ENCODE data around the gene STN1. TPM values are rescaled to one million over a fixed set of nuclear protein-coding genes. Genes with fewer than 3 reads are reported as not detected.

Gene STN1
- total RNA-seq, 1 donor from 2014 or later: 57.1 TPM

DNA sequence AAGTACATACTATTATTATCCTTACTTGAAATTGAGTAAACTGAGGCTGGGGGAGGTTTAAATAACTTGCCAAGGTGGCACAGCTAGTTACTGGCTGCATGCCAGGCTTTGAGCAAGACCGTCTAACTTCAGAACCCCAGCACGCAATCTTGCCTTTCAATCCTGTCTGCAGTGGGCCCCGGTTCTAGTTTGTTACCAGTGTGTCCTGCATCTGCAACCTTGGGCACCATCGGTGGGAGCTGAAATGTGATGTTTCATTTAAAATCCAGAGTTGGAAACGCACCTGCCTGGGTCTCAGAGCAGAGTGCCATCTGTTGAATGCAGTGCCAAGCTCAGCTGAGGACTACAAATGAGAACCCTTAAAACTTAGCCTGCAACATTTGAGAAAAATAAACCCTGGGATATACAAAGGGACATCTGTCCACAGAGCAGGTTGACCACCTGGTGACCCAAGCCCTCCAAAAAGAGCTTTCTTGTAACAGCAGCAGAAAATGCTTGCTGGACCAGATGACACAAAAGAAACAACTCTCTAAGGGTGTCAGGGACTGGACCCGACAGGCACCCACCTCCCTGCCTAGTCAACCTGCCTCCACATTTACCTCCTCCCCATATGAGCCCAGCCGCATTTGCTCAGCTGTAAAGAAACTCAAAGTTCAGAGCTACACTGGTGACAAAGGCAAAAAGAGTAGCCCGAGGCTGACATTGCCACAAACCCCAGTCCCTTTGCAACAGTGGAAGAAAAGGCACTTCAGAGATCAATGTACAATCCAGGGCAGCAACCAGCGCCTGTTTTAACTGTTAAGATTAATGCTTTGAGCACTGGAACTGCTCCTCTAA, 64.3 kb downstream of the STN1 start:
- Mint-ChIP-seq H3K36me3 (ENCODE audit: unreplicated experiment) (no peaks in the 10 kb centered on the region), H3K4me3 (ENCODE audit: unreplicated experiment) (peak overlapping the region; percentile 92), H3K9me3 (ENCODE audit: unreplicated experiment) (peaks cover 8% of the 10 kb centered on the region), H3K27ac (ENCODE audit: unreplicated experiment) (peak overlapping the region; percentile 74), H3K27me3 (ENCODE audit: unreplicated experiment) (peaks cover 22% of the 10 kb centered on the region), H3K4me1 (ENCODE audit: low read depth, unreplicated experiment) (peaks cover 43% of the 10 kb centered on the region)
- no peak for TF ChIP-seq CTCF (IDR thresholded peaks at IDR 0.05; ENCODE audit: partially characterized antibody, unreplicated experiment)
- no peak for DNase-seq

DNA sequence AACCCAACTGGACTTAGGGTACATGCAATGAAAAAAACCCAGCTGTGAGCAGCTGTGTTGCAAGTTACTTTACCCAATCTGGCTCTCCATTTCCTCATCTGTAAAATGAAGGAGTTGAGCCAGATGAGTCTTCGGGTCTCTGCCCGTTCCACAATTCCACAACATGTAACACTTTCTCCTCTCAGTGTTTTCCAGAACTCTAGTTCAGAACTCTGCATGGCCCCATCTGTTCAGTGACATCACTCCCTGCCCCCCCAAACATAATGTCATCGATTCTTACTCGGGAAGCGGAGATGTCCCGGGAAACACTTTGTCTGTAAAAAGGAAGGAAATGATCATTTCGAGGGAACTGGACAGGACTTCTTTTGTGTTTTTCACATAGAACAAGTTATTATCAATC, 65.1 kb downstream of the STN1 start:
- Mint-ChIP-seq H3K36me3 (ENCODE audit: unreplicated experiment) (no peaks in the 10 kb centered on the region), H3K4me3 (ENCODE audit: unreplicated experiment) (peak overlapping the region; percentile 65), H3K9me3 (ENCODE audit: unreplicated experiment) (peaks cover 8% of the 10 kb centered on the region), H3K4me1 (ENCODE audit: low read depth, unreplicated experiment) (peaks cover 39% of the 10 kb centered on the region), H3K27ac (ENCODE audit: unreplicated experiment) (no peak overlapping the region), H3K27me3 (ENCODE audit: unreplicated experiment) (peaks cover 25% of the 10 kb centered on the region)
- TF ChIP-seq CTCF (IDR thresholded peaks at IDR 0.05; ENCODE audit: partially characterized antibody, unreplicated experiment): no peak
- DNase-seq: no peak

GRCh38 chr10:103852189-103852711, 65.7 kb downstream of the STN1 start:
- no peak overlapping the region for H3K27ac Mint-ChIP-seq (ENCODE audit: unreplicated experiment)
- H3K9me3 Mint-ChIP-seq (ENCODE audit: unreplicated experiment): peaks cover 8% of the 10 kb centered on the region
- peaks cover 25% of the 10 kb centered on the region for H3K27me3 Mint-ChIP-seq (ENCODE audit: unreplicated experiment)
- TF ChIP-seq CTCF (IDR thresholded peaks at IDR 0.05; ENCODE audit: partially characterized antibody, unreplicated experiment): no peak
- DNase-seq: no peak
- peaks cover 34% of the 10 kb centered on the region for H3K4me1 Mint-ChIP-seq (ENCODE audit: low read depth, unreplicated experiment)
- H3K4me3 Mint-ChIP-seq (ENCODE audit: unreplicated experiment): no peak overlapping the region
- no peaks in the 10 kb centered on the region for H3K36me3 Mint-ChIP-seq (ENCODE audit: unreplicated experiment)

DNA sequence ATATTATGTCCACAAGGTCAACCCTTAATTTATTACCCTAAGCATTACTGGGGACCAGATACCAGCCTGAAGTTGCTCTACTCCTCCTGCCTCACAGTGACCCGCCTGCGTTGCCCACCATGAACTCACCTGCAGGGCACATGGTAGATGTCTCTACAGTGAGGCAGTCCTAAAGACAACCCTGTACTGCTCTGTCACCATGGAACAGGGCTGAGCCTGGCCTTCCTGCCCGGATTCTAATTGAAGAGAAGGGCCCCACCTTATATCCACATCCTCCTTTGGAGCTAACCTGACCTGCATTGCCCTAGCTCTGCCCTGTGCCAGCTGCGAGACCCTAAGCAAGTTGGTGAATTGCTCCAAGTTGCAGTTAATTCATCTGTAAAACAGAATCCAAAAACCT, 66.7 kb downstream of the STN1 start:
- peaks cover 22% of the 10 kb centered on the region for H3K27me3 Mint-ChIP-seq (ENCODE audit: unreplicated experiment)
- no peak overlapping the region for H3K4me3 Mint-ChIP-seq (ENCODE audit: unreplicated experiment)
- no peaks in the 10 kb centered on the region for H3K36me3 Mint-ChIP-seq (ENCODE audit: unreplicated experiment)
- peaks cover 5% of the 10 kb centered on the region for H3K9me3 Mint-ChIP-seq (ENCODE audit: unreplicated experiment)
- H3K27ac Mint-ChIP-seq (ENCODE audit: unreplicated experiment): no peak overlapping the region
- no peak for TF ChIP-seq CTCF (IDR thresholded peaks at IDR 0.05; ENCODE audit: partially characterized antibody, unreplicated experiment)
- no peak for DNase-seq
- H3K4me1 Mint-ChIP-seq (ENCODE audit: low read depth, unreplicated experiment): peaks cover 31% of the 10 kb centered on the region

- no peaks in the 10 kb centered on the region for H3K36me3 Mint-ChIP-seq (ENCODE audit: unreplicated experiment)
- DNase-seq: no peak
- peaks cover 33% of the 10 kb centered on the region for H3K4me1 Mint-ChIP-seq (ENCODE audit: low read depth, unreplicated experiment)
- H3K27ac Mint-ChIP-seq (ENCODE audit: unreplicated experiment): peak overlapping the region; percentile 8
- TF ChIP-seq CTCF (IDR thresholded peaks at IDR 0.05; ENCODE audit: partially characterized antibody, unreplicated experiment): no peak
- H3K4me3 Mint-ChIP-seq (ENCODE audit: unreplicated experiment): peak overlapping the region; percentile 6
- peaks cover 3% of the 10 kb centered on the region for H3K9me3 Mint-ChIP-seq (ENCODE audit: unreplicated experiment)
- peaks cover 21% of the 10 kb centered on the region for H3K27me3 Mint-ChIP-seq (ENCODE audit: unreplicated experiment)
These were observed 67.5 kb downstream of the STN1 start for GRCh38 chr10:103850572-103850895.

All from glutamatergic neuron (in vitro differentiated cells).